Loucy (cell line): Measurements from ENCODE around the gene FOXC2.

Experiments used
- EZH2phosphoT487 ChIP-seq: fragments of 200-600 bp; IDR thresholded peaks from 2 replicates; pipeline ENCODE4 v1.6.1; 2018; ENCODE audit warnings: antibody characterized with exemption, mild to moderate bottlenecking, moderate library complexity, borderline replicate concordance
- TF ChIP-seq, protein P1 (sequence below): fragments of 200-600 bp; sonication (generic); conservative IDR thresholded peaks from 2 replicates; pipeline ENCODE4 v1.5.1; 2014; ENCODE audit warnings: mild to moderate bottlenecking, antibody characterized with exemption, low read length

- TF ChIP-seq, protein P1, sequence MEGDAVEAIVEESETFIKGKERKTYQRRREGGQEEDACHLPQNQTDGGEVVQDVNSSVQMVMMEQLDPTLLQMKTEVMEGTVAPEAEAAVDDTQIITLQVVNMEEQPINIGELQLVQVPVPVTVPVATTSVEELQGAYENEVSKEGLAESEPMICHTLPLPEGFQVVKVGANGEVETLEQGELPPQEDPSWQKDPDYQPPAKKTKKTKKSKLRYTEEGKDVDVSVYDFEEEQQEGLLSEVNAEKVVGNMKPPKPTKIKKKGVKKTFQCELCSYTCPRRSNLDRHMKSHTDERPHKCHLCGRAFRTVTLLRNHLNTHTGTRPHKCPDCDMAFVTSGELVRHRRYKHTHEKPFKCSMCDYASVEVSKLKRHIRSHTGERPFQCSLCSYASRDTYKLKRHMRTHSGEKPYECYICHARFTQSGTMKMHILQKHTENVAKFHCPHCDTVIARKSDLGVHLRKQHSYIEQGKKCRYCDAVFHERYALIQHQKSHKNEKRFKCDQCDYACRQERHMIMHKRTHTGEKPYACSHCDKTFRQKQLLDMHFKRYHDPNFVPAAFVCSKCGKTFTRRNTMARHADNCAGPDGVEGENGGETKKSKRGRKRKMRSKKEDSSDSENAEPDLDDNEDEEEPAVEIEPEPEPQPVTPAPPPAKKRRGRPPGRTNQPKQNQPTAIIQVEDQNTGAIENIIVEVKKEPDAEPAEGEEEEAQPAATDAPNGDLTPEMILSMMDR = no peak
- no peak for TF ChIP-seq EZH2phosphoT487
These were observed 32.3 kb downstream of the FOXC2 start for GRCh38 chr16:86598607-86599565.
